Activated CD8-positive, alpha-beta memory T cell treated with anti-CD3 and anti-CD28 coated beads for 36 hours (primary cell): ENCODE data around the gene ATG2A. TPM values are rescaled to one million over a fixed set of nuclear protein-coding genes. Genes with fewer than 3 reads are reported as not detected.

Source experiments
- CTCF ChIA-PET: fragments of 350-600 bp; sonication (Branson Sonifier 250); formaldehyde crosslinking; loops from one replicate; lab custom pipeline; 2021; ENCODE audit warnings: antibody characterized with exemption; lab: Charles Lee
- POLR2A ChIA-PET: fragments of 350-600 bp; sonication (Branson Sonifier 250); formaldehyde crosslinking; loops from one replicate; lab custom pipeline; 2021; ENCODE audit warnings: antibody characterized with exemption; lab: Charles Lee
- total RNA-seq, 2 experiments: library from RNA; stranded (reverse); gene quantifications; one replicate each; pipeline ENCODE4 v1.2.3, GENCODE V29; 2021

ATG2A gene
- 10 to 100 TPM; 21.7 to 22.6 TPM for total RNA-seq

DNA sequence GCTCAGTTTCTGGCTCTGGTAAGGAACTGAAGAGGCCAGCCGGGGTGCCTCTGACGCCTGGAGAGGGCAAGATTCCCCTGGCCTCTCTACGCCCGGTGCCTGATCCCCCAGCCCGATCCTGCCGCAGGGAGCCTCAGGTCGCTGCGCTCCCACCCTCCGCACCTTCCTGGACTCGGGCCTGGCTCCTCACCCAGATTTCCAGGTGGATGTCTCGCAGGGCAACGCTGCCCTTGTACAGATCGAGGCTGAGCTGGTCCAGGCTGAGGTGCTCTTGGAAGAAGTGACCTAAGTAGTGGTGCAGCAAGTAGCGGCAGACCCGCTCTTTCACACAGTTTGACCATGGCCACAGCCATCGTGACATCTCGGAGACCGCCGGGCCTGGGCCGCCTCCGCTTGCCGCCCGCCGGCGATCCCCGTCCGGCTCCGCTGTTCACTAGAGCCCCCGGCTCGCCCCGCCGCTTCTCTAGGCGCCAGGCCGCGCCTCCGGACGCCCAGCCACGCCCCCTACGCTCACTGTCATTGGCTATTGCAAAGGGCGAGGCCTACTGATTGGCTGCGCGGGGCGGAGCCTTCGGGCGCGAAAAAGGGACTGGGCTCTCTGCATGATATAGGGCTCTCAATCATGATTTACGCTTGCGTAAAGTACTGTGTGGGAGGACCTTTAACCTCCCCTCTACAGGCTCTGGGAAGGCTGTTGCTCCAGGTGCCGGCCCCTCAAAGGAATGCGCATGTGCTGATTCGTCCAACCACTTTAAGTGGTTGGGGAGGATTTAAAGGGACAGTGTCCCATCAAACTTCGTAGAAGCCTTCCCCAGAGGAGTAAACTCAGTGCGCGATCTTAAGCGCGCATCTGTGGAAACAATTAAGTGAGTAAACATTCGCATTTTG, at the start of gene ATG2A:
Gene ATG2A (minus strand): TSS at position 435 of the 888 bp plus-strand sequence. CDS start 74 bp downstream, at position 361.
- POLR2A ChIA-PET, result interaction anchor here (0.7 kb wide), 1 partner anchor 265 kb away, joined by 3 read pairs; no protein-coding TSS in a partner anchor
- CTCF ChIA-PET, result interaction anchor here (1.1 to 1.8 kb wide), 2 partner anchors 39 to 97 kb away, joined by 3 to 10 read pairs; partner anchors contain the start of genes ARL2 and EHD1

DNA sequence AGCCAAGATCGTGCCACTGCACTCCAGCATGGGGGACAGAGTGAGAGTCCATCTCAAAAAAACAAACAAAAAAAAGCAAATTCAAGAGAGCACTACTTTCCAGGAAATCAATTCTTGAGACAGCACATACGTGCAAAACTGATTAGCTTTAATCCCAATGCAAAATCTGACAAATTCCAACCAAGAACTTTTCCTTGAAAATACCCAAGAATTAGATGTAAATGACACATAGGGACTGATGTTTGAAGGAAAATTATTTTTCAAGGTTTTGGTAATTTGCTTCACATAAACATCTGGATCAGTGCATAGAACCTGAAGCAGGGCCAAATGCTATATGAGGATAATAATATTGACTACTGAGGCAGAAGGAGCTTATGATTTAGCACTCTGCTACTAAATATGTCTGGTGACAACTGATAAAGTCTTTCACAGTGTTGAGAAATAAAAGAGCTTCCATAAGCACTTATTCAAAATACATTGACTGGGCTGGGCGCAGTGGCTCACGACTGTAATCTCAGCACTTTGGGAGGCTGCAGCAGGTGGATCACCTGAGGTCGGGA, 46.1 kb upstream of the ATG2A start:
- CTCF ChIA-PET, result interaction anchor here (1.2 kb wide), 1 partner anchor 51 kb away, joined by 4 read pairs; the partner anchor contains the start of gene ARL2
- POLR2A ChIA-PET, result no interaction called here

- CTCF ChIA-PET, result no interaction called here
These were observed 43.7 kb upstream of the ATG2A start for GRCh38 chr11:64960719-64961118.

DNA sequence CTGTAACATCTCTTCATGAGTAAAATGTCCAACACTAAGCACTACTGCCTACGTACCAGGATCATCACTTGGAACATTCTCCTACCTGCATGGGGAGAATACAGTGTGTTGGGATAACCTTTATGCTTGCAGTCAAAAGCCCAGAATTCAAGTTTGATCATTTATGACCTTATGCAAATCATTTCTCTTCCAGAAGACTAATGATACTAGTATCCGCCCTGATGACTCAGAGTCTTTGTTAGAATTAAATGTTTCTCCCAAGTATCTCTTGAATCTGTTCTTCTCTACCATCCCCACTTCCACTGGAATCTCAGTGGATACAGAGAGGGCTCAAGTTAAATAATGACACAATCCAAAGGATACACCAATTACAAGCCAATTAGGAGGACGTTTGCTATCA, 42.5 kb upstream of the ATG2A start:
- ChIA-PET POLR2A (no interaction called here), CTCF (no interaction called here)

More at GRCh38 chr11:64960719-64961118, 43.7 kb upstream of the ATG2A start:
- POLR2A ChIA-PET, result interaction anchor here (0.5 kb wide), 1 partner anchor 9 kb away, joined by 6 read pairs; no protein-coding TSS in a partner anchor

DNA sequence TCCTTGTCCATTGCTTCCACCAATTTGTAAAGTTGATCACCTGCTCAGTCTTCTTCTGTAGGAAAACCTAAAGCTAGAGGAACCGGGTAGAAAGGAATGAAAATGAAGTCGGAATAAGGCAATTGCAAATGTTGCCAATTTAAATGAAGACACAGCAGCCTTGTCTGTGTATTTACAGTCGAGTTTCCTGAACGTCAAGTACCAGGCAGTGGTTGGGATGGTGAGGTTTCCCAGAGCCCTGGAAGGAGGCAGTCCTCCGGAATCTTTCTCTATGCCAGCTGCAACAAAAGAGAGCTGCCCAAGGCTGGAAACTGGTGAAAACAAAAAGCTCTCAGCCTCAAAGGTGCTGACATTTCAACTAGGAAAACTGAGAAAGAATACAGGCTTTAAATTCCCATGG, 37.2 kb upstream of the ATG2A start:
- CTCF ChIA-PET, result interaction anchor here (0.8 kb wide), 1 partner anchor 60 kb away, joined by 4 read pairs; the partner anchor contains the start of gene ARL2
- POLR2A ChIA-PET, result no interaction called here

DNA sequence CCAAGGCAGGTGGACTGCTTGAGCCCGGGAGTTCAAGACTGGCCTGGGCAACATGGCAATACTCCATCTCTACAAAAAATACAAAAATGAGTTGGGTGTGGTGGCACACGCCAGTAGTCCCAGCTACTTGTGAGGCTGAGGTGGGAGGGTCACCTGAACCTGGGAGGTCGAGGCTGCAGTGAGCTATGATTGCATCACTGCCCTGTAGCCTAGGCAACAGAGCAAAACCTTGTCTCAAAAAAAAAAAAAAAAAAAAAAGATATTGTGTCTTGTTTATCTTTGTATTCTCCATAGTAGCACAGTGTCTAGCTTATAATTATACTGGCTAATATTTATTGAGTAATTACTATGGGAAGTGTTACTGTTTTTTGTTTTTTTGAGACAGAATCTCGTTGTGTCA, 34.5 kb upstream of the ATG2A start:
- ChIA-PET POLR2A (no interaction called here), CTCF (interaction anchor here (0.6 kb wide), 2 partner anchors 59 to 273 kb away, joined by 3 to 5 read pairs; no protein-coding TSS in a partner anchor)

DNA sequence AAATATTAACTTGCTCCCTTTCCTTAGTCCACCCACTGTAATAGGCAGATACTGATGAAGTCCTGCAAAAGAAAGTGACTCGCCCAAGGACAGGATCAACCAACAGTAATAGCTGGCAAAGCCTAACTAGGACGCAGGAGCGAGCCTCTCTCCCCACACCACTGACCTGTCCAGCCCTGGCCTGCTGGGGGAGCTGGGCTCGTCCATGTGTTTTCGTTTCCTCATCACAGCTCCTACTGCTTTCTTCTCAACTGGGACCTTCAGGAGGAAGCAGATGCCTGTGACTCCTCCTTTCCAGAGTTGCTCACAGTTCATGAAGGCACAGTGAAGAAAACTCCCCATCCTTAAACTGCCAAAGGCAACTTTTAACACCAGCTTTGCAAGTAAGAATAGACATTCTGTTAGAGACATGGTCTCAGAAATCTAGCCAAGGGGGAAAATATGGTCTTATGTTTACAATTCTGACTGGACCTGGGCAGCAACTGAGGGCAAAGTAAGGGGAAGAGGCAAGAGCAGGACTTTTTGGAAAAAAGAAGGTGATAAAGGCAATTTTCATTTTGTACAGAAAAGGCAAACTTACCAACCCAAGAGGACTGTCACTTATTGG, 30.3 kb upstream of the ATG2A start:
- POLR2A ChIA-PET, result no interaction called here
- CTCF ChIA-PET, result interaction anchor here (0.6 kb wide), 1 partner anchor 14 kb away, joined by 3 read pairs; no protein-coding TSS in a partner anchor

- CTCF ChIA-PET, result interaction anchor here (1.1 kb wide), 1 partner anchor 12 kb away, joined by 3 read pairs; the partner anchor contains the start of gene PPP2R5B
- POLR2A ChIA-PET, result no interaction called here
These were observed 19.5 kb upstream of the ATG2A start for GRCh38 chr11:64936539-64936938.

DNA sequence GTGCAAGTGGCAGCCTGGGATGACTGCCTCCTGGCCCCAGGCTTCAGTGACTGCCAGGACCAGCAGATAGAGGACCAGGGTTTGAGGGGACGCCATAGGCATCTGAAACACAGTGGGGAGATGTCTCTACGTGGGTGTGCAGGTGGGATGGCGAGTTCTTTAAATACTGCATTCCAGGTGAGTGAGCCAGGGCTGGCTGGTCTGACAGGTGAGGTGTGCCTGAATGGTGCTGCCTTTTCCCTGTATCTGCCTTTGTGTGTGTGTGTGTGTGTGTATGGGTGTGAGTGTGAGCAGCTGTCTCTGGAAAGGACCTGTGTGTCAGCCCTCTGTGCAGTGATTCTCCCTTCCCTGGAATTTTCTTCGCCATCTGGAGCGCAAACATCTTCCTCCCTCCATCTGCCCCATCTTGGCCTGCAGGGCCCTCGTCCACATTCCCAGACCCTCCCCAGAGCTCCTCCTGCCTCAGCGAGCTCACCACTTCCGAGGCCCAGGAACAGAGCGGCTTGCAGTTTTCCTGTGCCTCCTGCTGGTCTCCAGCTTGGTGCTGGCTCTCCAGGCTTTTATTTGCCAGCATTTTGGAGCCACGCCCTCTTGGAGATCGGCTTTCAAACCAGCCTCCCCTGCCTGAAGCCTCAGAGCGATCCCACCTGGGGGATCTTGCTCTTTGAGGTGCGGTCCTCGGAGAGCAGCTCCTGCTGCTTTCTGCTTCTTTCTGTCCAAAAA, 18.5 kb upstream of the ATG2A start, which contains the start of gene GPHA2:
Gene GPHA2 (minus strand): TSS at position 535 of the 723 bp plus-strand sequence. CDS start 433 bp downstream, at position 102.
- POLR2A ChIA-PET, result no interaction called here
- CTCF ChIA-PET, result no interaction called here

DNA sequence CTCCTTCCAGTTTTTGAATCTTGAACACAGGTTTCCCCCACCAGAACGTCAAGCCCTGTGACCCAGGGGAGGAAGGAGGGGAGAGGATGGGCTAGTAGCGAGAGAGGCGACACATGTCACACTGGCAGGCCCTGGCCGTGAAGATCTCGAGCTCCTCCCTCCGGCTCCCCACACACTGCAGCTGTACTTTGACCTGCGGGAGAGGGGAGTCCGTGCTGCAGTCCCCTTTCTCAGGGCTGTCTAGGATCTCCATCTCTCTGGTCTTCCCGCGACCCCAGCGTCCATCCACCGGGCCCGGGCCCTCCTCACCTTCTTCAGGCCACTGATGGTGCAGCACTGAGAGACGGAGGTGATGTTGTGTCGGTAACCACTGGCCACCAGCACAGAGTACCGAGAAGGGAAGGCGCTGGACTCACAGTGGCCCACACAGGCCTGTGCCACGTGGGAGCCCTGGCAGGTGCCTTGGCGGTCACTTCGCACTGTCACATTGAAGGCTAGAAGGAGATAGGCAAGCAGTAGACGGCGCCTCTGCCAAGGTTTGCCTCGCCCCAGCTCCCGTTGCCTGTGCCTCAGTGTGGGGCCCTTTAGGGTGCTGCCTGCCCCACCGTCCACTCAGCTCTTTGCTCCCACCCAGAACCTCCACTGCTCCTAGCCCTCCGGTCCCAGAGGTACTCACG, 17.8 kb upstream of the ATG2A start:
- ChIA-PET POLR2A (no interaction called here), CTCF (no interaction called here)

- ChIA-PET CTCF (interaction anchor here (0.8 kb wide), 1 partner anchor 9 kb away, joined by 3 read pairs; the partner anchor contains the start of gene PPP2R5B), POLR2A (no interaction called here)
These were observed 17.1 kb upstream of the ATG2A start for GRCh38 chr11:64933935-64934681.

DNA sequence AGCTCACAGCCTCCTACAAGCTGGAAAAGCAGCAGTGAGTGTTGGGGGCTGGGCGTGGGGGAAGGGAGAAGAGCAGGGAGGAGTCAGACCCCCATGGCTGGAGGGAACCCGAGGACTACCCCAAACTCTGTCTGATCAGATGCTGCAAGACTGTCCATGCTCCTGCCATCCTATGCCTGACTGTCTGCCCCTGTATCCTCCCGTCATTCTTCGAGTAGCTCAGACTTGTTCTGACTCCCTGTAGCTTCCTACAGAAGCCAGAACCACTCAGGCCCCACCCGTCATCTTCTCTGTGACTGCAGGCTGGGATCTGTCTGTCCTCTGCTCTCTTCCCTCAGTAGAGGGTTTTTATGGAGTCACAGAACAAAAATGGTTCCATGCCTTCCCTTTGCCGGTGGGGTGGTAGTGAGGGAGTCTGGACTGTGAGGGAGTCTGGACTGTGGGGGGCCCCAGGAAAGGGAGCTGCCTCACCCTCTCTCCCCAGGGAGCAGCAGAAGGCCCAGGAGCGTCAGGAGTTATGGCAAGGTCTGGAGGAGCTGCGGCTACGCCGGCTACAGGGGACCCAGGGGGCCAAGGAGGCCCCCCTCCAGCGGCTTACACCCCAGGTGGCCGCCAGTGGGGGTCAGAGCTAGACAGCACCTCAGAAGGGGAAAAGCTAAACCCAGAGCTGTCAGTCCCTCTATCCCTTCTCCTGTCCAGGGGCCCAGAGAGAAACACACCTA, 16.4 kb upstream of the ATG2A start:
- POLR2A ChIA-PET, result no interaction called here
- CTCF ChIA-PET, result interaction anchor here (0.8 kb wide), 1 partner anchor 9 kb away, joined by 3 read pairs; the partner anchor contains the start of gene PPP2R5B

GRCh38 chr11:64932324-64932723, 15.3 kb upstream of the ATG2A start:
- CTCF ChIA-PET, result no interaction called here
- POLR2A ChIA-PET, result no interaction called here

DNA sequence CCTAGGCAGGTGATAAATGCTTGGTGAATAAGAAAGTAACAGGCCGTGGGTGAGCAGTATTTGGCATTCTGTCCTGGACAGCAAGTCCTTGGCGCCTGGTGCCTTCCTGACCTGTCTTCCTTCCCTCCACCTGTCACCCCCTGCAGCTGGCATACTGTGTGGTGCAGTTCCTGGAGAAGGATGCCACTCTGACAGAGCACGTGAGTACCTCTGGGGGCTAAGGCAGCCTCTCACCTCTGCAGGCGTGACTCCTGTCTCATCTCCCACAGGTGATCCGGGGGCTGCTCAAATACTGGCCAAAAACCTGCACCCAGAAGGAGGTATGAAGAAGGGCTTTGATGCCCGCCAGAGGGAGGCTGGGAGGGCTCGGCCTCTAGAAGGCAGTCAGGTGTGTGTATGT, 14.3 kb upstream of the ATG2A start:
- ChIA-PET POLR2A (no interaction called here), CTCF (no interaction called here)

- CTCF ChIA-PET, result interaction anchor here (1.0 kb wide), 1 partner anchor 84 kb away, joined by 3 read pairs; the partner anchor contains the start of gene ARL2
- POLR2A ChIA-PET, result no interaction called here
These were observed 13.3 kb upstream of the ATG2A start for GRCh38 chr11:64930340-64930739.

GRCh38 chr11:64929625-64930024, 12.6 kb upstream of the ATG2A start:
- CTCF ChIA-PET, result interaction anchor here (1.3 kb wide), 1 partner anchor 24 kb away, joined by 3 read pairs; no protein-coding TSS in a partner anchor
- POLR2A ChIA-PET, result no interaction called here

GRCh38 chr11:64928957-64929356, 11.9 kb upstream of the ATG2A start:
- POLR2A ChIA-PET, result no interaction called here
- CTCF ChIA-PET, result interaction anchor here (1.3 kb wide), 1 partner anchor 24 kb away, joined by 3 read pairs; no protein-coding TSS in a partner anchor
